ENCODE results near the gene FGF16. TPM values are rescaled to one million over a fixed set of nuclear protein-coding genes. Genes with fewer than 3 reads are reported as not detected.
"Not testable (repeated sequence)": the region's sequence is repeated elsewhere in the genome, so short reads cannot be mapped to it uniquely, and the experiment has no call there.

The FGF16 gene
- total RNA-seq, 1 experiment from 2014 or later = not detected

DNA sequence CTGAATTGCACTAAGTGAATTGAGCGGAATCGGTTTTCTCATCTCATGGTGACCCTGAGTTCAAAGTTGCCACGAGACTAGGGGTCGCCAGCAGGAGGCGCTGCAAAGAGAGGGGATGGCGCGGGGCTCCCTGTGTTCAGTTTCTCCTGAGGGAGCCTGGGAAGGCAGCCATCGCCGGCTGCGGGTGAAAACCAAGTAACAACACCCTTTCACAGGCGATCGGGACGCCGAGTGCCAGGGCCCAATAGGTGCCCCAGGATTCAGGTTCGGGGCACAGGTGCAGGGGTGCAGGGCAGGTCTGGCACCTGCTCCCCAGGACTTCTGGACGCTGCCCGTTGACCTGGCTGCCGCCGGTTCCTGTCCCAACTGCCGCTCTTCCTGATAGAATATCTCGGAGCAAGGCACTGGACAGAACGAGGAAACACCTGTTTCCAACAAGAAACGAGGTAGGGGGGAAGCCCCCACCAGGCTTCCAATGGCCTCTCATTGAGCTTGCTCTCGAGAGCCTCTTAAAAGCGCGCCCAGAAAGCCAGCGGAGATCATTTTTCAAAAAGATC lies 1.1 kb upstream of the FGF16 start:
- DNase-seq (ENCODE audit: low read depth) = no peak

DNA sequence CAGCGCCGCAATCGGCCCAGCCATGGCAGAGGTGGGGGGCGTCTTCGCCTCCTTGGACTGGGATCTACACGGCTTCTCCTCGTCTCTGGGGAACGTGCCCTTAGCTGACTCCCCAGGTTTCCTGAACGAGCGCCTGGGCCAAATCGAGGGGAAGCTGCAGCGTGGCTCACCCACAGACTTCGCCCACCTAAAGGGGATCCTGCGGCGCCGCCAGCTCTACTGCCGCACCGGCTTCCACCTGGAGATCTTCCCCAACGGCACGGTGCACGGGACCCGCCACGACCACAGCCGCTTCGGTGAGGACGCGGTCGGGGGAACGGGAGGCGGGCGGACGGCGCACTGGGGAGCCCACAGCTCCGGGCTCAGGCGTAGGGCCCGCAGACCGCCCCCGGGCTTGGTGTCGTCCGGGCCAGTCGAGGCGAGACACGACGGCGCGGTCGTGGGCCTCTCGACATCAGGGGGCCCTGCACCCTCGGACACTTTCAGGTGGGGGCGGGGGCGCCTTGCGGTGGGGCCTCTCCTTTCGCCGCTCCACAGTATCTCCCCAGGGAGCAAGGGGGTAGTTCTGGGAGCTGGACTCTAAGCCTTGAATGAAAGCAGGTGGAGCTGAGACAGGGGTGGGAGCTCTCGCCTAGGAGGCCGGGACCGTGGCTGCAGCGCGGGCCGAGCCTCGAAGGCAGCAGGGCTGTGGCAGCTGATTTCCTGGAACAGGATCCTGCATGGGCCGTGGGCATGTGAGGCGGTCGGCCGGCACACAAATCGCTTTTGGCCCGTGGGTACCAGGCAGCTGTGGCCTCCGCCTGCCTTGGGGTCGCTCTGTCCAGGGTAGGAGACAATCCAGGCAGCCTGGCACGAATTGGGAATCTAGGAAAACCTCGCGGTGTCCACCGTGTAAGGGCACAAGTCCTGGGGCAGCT lies 722 bp downstream of the FGF16 start:
- DNase-seq (ENCODE audit: low read depth) = no peak

DNA sequence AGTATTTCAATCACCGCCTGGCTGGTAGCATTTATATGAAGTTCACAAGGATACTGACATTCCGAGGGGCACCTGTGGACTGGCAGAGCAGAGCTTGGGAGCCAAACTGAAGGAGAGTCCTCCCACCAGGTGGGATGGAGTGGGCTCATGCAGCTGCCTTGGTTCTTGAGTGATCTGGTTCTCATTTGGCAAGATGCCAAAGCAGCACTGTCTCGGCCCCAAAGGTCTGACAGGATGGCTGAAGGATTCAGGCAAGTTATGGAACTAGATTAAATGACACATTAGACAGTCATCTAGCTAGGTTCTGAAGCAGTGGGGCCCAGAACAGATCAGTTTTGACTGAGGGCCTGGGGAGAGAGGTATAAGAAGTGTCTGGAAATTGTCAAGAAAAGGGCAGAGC lies 3.2 kb downstream of the FGF16 start:
- no peak for DNase-seq (ENCODE audit: low read depth)

DNA sequence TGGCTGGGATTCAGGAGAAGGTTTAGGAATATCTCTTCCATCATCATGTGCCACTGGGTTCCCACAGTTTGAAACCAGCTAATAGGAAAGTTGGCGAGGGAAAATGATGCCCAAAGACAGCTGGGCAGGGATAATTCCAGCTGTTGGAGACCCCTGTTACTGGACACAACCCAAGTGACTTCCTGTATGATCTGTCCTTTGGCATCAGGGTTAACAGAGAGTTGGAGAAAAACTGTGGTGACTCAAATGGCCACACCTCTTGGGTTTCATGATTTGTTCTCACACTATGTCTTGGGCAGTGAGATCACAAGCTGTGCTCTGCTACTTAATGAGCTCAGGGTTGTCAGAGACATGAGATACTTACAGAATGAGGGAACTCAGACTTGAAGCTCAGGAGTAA lies 3.8 kb downstream of the FGF16 start:
- DNase-seq (ENCODE audit: low read depth) = peak; percentile 68

DNA sequence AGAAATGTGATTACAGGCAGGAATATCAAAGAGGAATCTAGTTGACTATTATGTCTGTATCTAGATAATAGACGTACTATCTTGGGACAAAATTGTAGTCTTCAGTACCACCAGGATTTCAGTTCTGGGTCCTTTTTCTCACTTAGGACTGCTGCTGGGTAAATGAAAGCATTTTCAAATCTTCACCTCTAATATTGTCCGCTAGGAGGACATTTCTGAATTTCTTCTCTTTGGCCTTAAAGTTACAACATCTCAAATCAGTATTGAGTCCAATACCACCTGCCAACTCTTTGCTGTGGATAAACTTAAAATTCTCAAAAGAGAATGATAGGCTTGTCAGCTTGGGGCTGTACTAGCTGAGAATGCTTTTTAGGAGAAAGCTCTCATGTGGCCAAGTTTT lies 6.0 kb downstream of the FGF16 start:
- no peak for DNase-seq (ENCODE audit: low read depth)

DNA sequence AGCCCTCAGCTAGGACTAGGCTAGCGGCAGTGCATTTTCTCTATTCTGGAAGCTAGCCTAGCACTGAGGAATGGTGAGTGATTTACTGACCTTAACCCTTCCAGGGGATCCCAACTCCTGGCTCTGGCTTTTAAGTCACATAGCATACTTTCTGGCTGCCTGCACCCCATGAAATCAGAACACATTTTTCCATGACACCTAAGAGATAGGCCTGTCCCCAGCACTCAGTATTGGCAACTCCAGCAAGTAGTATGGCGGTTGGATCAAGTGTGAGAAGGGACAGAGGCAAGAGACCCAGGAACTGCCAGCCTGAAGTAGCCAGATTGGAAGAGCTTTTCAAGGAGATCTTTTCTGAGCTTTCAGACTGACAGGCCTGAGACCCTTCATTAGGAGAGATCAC lies 8.2 kb downstream of the FGF16 start:
- no peak for DNase-seq (ENCODE audit: low read depth)

DNA sequence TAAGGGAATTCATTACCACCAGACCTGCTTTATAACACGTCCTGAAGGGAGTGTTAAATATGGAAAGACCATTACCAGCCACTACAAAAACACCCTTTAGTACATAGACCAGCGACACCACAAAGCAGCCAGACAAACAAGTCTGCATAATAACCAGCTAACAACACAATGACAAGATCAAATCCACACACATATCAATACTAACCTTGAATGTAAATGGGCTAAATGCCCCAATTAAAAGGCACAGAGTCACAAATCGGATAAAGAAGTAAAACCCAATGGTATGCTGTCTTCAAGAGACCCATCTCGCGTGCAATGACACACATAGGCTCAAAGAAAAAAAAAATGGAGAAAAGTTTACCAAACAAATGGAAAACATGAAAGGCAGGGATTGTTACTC lies 36.9 kb downstream of the FGF16 start:
- DNase-seq (ENCODE audit: low read depth) = no peak

DNA sequence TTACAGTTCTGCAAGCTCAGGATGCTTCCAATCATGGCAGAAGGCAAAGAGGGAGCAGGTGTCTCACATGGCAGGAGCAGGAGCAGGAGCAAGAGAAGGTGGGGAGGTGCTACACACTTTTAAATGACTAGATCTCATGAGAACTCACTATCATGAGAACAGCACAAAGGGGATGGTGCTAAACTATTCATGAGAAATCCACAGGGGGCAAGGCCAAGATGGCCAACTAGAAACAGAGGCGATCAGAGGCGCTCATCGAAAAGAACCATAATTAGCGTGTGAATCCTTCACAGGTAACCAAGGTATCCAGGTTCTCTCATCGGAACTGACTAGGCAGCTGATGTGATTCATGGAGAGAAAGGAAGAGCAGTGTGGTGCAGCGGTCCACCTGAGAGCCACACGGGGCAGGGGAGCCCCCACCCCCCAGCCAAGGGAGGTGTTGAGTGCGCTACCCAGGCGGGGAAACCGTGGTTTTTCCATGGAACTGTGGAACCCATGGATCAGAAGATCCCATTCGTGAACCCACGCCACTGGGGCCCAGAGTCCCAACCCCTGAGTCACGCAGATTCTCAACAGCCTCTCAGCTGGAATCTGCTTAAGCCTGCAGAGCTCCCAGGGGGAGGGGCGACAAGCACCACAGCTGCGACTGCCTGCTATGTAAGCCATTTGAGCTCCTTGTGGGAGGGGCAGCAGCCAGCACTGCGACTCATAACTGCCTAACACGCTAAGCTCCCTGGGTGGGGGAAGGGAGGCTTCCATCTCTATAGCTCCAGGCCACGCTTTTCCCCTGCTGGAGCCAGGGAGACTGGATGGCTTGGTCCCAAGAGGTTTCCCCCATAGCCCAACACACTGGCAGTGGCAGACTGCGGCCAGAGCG lies 46.7 kb downstream of the FGF16 start:
- DNase-seq (ENCODE audit: low read depth) = peak; percentile 54

DNA sequence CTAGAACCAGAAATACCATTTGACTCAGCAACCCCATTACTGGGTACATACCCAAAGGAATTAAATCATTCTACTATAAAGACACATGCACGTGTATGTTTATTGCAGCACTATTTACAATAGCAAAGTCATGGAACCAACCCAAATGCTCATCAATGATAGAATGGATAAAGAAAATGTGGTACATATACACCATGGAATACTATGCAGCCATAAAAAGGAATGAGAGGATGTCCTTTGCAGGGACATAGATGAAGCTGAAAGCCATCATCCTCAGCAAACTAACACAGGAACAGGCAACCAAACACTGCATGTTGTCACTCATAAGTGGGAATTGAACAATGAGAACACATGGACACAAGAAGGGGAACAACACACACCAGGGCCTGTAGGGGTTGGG lies 53.0 kb downstream of the FGF16 start:
- not testable (repeated sequence) for DNase-seq (ENCODE audit: low read depth)

DNA sequence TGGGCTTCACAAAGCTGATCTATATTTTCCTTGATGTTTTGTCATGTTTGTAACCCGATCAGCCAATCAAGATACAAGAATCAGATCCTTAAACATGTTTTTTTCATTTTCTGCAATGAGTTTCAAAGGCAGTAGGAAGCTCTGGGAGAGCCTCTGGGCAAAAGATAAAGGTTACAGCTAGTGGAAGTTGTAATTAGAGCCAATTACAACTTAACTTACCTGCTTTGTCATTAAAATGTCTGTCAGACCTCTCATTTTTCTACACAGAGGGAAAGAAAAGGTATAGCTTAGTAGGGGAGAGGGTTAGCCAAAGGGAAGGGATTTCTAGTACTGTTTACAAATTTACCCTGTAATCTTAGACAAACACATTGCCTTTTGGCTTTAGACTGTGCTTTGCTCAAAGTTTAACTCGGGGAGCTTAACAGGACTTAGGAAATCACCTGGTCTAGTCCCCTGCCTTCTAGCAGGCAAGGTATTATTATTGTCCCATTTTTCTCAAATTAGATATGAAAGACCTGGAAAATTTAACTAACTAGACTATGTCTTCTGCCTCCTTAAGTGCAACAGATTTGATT lies 55.8 kb downstream of the FGF16 start:
- no peak for DNase-seq (ENCODE audit: low read depth)

DNA sequence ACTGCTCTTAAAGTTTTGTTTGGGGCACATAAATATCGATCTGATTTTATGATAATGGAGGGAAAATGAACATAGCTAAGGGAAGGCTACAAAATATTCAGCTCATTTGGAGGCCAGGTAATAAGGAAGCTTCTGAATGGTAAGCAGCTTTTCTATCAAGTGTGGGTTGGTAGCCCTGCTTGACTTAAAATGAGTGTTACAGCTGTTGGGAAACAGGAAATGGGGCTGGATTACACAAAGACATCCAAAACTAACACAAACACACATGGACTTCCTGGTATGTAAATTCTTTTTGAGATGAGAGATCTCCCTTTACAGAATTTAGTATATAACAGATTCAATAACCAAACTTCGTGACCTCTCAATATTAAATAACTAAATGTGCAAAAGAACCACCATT lies 58.0 kb downstream of the FGF16 start:
- peak; percentile 20 for DNase-seq (ENCODE audit: low read depth)

Data from HT1080 (cell line).